Fibroblast of the conjunctiva (primary cell): ENCODE measurements around the gene DCDC2C.

Experiments used
- DNase-seq: peaks from one replicate; pipeline ENCODE4 v3.0.0-alpha.2; 2010; ENCODE audit warnings: low read depth

Gene DCDC2C

DNA sequence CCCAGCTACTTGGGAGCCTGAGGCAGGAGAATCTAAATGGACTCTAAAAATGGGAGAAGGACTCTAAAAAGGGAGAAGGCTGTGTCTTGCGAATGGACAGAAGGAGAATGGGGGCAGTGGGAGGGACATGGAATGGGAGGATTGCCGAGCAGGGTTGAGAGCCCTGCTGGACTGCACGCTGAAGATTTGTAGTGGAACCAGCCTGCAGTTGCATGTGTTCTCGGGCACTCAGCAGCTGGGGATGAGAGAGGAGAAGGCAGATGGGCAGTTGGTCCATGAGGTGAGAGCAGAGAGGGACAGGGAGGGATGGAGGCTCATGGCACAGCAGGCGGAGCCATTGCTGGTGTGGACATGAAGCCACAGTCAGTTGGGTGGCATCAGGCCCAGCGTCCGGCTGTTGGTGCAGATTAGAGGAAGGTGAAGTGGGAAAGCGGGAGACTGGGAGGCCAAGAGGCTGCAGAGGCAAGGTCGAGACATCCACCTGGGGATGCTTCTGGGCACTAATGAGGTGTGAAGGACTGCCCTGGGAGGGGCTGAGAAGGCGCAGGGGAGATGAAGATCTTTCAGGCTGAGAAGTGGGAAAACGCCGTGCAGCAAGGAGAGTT is 40.7 kb downstream of the DCDC2C start:
- DNase-seq = no peak

DNA sequence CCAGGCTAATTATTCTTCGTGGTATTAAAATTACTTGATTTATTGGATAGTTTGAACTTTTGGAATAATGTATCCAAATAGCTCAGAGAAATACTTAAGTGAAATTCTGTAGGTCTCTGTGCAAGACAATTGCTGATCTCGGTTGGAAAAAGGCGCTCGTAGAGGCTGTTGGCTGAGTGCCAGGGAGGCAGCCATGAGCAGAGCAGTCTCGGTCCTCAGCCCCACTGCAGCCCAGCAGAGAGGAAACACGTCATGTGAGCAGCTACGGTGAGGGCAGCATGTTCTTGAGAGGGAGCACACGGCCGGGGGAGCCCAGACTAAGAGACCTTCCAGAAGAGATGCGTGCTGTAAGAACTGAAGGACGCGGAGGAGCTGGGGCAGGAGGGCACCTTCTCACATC is 42.5 kb downstream of the DCDC2C start:
- DNase-seq = no peak

DNA sequence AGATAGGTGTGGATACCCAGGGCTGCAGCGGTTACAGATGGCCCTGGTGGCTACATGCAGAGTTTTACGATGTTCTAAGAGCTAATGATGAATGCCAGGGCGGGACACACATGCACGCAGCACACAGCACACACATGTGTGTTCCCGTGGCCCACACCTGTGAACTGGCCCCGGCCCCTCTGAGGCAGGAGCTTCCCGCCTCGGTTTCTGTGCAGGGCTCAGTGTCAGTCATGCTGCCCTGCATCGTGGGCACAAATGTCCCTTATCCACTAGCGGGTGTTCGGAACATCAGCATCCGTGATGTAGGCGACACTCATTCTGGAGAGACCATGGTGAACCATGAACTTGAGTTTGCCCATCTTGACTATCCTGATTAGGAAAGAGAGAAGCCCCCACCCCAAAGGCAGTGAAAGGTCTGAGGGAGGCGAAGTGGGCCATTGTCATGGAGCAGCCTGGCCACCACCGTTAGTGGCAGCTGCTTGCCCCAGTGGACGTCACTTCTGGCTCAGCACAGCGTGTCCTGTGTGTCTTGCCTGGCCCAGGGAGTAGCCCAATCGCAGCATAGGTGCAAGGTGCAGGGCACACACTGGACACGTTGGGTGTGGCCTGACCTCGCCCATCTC is 43.8 kb downstream of the DCDC2C start:
- DNase-seq = no peak

DNA sequence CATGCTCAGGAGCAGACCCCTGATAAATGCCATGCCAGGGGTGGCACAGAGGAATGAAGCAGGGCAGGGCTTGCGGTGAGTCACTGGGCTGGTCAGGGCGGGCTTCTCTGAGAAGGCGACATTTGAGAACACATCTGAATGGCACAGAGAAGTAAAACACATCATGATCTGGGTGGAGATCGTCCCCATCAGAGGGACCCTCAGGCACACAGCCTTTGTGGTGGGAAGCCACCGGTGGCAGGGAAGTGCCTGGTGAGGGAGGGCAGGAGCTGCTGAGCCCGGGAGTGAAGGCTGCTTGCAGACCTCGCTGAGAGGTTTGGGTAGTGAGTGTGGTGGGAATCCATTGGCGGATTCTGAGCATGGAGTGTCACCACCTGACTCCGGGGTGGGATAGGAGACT is 44.5 kb downstream of the DCDC2C start:
- DNase-seq = no peak

DNA sequence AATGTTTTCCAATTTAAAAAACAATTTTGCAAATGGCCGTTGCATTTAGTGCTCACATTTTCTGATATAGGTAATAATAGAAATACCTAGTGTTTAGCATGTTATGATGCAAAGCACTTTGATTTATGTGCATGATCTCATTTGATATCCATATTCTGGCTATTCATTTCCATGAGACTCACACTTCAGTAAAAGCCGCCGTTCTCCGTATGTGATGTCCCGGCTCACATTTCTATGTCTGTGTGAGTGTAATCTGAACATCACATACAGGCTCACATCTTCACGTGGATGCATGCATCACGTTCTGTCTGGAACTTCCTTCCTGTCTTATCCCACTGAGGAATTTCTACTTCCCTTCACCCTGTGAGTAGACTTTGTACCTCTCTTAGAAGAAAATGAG is 45.8 kb downstream of the DCDC2C start:
- DNase-seq = no peak

DNA sequence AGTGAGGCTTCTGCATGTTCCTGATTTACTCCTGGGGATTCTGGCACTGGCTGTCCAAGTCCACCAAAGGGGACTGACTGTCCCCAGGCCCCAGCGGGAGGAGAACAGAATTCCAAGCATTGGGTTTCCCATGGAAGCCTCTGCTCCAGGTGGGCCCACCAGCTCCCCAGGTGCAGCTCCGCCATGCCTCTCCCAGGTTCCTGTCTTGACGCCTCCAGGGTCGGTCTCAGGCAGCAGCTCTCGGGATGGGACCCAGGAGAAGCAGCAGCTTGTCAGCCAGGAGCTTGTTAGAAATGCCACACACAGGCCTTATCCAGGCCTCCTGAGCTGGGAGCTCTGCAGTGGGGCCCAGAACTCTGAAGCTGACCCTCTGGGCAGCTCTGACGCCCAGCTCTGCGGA is 47.9 kb downstream of the DCDC2C start:
- DNase-seq = no peak

DNA sequence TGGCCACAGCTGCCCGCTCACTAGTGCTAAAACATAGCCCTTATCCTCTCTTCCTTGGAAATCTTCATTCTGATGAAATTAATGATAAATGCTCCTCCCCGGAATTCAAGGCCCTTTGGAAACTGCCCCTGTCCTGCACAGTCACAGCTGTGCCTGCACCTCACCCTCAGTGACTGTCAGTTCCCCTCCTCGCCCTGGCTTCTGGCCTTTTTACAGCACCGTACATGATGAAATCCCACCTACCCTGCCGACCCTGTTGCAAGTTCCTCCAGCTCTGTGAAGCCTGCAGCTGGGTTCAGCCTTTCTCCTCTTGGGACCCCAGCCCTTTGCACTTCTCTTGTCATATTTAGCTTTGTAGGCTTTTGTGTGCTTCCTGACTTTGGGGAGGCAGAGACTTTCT is 48.4 kb downstream of the DCDC2C start:
- DNase-seq = no peak

DNA sequence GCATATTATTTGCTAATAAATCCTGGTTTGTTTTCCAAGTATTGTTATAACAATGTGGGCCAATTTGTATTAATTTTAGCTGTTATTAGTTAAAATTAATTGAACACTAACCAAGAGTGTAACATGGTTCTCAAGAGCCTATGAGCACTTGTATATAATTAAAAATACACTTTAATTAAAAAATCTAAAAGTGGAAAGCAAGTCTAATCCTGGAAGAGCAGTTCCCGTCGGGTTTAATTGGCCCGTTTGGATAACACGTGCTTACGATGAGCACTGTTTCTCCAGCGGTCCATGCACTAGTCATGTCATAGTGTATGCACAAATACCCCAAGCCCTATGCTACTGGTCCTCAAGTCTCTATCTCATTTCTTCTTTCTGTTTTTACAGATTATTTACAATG is 49.0 kb downstream of the DCDC2C start:
- no peak for DNase-seq

DNA sequence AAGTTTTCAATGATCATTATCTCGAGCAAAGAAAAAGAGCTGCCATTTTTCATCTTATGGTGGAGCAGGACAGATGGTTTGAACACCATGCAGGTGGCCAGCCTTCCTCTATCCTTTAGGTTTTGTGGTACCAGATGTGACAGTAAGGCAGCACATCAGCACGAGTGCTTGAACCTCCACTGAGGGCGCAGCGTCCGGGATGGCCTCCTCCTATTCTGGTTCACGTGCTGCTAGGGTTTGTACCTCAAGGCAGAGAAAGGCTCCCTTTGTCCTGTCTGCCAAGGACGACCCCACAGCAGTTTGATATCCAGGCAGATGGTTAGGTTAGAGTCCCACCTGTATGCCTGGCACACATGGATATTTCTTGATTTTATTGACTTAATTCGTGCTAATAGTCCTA is 50.2 kb downstream of the DCDC2C start:
- no peak for DNase-seq

DNA sequence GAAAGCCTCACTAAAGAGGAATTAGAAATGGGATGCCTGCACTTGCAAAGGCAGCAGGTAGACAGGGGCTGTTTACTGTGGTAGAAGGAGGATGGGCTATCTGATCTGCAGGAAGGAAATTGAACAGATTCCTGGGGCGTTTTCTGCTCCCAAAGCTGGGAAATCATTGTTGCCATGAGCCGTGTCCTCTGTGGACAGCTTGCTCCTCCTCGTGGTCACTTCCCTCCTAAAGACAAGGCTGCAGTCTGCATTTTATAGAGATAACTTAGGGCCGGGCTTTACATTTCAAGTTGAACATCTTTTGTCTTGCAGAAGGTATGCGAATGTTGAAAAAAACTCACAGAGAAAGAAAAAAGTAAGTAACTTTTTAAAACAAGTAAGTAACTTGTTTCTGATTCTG is 50.9 kb downstream of the DCDC2C start:
- no peak for DNase-seq

DNA sequence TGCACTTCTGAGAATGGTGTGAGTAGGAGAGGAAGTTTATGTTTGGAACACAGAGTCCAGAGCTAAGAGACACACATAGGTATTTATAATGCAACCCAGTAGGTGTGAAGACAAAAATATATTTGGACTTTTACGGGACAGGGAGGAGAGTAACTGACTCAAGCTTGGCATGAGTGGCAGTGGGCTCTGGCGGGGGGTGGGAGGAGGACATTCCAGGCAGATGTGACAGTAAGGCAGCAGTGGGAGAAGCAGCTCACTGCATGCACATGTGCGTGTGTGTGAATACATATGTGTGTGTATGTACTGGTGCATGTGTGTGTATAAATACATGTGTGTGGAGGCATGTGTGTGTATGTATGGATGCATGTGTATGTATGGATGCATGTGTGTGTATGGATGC is 51.4 kb downstream of the DCDC2C start:
- DNase-seq = no peak

DNA sequence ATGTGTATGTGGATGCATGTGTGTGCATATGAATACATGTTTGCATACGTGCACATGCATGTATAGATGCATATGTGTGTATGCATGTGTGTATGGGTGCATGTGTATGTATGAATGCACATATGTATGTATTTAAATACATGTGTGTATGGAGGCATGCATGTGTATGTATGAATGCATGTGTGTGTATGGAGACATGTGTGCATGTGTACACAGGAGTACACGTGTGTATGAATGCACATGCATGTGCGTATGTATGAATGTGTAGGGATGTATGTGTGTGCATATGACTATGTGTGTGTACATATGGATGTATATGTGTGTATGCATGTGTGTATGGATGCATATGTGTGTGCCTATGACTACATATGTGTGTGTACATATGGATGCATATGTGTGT is 51.9 kb downstream of the DCDC2C start:
- no peak for DNase-seq

DNA sequence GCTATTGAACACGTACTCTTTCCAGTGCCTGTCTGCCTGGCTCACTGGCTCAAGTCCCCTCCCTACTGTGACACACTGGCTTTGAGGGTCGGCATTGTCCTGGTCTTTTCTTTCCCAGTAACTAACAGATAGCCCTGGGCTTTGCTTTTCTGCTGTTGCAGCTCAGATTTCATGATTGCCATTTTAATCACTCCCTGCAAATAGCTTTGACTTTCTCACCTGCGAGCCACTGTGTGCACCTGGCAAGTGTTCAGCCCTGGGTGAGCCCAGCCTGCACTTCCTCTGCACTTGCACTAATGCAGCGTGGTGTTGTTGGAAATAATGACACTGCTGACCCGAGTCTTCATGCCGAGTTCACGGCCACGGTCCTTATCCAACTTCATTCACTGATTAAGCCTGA is 52.9 kb downstream of the DCDC2C start:
- no peak for DNase-seq

DNA sequence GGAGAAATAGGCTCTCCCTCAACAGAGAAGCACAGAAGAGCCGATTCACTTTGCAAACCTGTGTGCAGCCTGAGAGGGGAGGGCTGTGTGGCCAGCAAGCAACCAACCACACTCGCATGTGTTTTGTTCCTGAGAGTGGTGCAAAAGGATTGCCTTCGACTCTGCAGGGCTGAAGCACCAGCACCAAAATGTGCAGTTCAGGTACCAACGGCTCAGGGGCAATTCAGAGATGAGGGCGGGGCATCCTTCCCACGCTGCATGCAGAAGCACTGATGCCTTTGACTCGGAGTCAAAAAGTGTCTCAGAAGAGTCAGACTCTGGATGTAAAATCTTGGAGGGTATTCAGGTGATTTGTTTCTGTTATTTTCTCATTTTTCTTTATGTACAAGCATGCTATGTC is 55.5 kb downstream of the DCDC2C start:
- no peak for DNase-seq

DNA sequence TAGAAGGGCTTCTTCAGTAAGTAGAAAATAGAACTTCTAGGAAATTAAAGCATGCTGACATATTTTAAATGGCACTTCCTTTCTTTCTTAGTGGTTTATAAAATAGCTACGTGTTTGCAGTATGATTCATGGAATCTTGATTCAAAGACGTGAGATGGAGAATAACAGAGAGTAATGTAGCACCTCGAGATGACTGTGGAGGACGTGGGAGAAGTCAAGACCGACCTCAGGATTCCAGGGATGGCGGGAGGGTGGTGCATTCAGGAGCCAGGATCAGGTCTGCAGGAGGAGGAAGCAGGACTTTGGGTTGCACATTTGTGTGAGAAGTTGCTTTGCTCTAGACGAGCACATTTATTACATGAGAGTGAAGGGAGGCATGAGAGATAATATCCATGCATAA is 56.0 kb downstream of the DCDC2C start:
- DNase-seq = no peak

DNA sequence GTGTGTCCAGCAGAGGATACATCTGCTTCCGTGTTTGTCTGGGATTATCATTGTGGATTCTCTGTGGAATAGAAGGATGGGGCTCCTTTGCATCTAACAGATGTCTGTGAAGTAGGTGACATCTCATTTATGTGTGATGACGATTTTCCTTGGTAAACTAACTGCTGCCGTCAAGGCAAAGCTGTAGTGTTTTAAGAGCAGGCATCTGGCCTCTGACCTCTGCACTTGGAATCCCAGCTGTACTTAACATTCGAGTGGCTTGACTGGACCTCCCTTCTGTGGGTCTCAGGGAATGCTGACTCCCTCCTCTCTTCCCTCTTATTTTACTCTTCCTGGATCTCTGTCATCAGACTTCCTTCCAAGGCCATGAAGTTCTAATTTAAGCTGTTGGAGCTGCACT is 56.4 kb downstream of the DCDC2C start:
- no peak for DNase-seq

DNA sequence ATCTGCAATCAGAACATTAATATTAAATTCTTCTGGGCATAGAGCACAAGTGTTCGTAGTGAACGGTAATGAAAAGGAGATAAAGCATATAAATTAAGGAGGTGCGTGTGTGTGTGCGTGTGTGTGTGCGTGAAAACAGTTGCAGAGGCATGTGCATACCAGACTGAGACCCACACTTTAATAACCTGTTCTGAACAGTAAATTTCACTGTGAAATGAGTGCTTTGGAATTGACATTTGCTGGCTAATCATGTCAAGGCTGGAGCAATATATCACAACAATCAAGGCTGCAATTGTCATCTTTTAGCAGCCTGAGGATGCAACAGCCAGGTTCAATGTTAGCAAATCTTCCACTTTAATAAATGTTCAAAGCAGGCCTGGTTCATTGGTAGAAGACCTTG is 57.9 kb downstream of the DCDC2C start:
- no peak for DNase-seq

DNA sequence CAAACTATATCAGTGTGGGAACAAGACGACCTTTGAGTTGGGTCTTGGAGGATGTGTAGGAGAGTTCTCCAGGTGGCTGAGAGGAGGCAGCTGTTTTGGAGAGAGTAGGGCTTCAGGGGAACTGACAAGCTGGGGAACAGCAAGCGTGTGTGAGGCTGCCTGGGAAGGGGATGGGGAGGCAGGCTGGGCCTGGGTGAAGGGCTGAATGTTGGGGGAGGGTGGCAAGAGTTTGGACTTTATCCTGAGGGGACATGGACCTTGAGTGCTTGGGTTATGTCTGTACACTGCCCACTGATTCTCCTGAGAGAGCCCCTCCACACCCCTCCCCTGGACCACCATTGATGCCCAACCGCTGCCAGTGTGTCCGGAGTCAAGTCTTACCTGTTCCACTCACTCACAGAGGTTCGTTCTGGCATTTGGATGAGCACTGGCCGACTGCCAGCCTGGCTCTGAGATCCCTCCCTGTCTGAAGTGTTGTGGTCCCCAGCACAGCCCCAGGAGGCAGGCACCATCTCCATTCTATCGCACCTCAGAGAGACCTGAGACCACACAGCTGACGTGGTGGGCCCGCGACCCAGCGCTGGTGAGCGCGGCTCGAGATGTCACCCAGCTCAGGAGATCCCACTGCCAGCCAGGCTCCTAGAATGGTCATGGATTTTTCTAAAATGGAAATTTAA is 59.5 kb downstream of the DCDC2C start:
- no peak for DNase-seq

DNA sequence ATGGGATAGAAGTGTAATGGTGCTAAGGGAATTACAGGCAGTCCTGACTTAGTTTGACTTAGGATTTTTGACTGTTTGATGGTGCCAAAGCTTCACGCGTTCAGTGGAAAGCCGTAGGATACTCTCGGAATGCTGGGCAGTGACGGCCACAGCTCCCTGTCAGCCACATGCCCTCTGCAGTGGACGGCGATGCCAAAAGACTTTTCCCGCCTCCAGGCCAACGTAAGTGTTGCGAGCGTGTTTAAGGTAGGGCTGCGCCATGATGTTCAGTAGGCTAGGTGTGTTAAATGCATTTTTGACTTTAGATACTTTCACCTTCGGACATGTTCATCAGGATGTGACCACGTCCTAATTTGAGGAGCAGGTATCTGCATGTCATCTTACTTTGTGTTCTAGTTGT is 63.4 kb downstream of the DCDC2C start:
- no peak for DNase-seq

DNA sequence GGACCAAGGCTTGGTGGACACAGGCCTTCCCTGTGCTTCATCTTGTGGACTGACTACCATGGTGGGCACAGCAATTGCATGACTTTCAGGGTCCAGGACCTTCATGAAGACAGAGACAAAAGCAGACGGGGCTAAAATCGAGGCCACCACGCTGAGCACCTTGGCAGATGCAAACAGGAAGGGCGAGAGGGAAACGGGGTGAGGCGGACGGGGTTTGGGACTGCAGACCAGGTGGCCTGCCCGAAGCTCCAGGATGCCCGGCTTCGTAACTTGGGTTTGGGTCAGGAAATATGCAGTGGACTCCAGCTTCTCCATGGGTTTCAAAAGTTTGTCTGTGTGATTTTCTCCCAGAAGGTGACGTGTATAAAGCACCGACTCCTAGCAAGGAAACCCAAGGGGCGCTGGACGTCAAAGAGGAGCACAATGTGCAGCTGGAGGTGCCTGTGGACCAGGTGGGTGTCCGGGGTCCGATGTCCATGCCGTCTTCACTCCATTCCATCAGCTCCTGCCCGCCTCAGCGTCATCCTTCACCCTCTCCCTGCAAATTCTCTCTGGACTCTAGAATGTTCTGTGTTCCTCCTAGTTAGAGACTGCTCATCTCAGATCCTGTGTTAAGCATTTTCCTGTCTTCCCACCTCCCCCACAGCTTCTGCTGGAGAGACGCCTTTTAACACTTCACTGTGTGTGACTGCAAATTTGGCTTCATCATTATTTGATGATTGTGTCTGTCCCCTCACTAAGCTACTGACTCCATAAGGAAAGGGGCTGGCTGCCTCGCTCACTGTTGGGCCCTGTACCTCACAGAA is 65.8 kb downstream of the DCDC2C start:
- no peak for DNase-seq

DNA sequence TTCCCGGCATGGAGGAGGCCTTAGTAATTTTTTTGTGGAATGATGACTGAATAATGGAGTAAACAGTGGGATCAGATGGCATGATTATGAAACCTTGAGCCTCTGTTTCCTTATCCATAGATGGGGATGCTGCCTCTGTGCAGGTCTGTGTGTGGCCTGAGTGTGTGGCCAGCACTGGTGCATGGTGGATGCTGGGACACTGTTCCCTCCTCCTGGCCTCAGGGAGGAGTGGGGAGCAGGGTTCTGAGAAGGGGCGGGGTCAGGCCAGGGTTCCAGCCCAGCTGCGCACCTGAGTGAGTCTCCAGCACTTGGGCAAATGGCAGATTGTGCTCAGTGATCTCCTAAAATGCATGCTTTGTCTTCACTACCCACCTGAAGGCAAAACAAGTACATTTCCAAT is 66.4 kb downstream of the DCDC2C start:
- DNase-seq = no peak

DNA sequence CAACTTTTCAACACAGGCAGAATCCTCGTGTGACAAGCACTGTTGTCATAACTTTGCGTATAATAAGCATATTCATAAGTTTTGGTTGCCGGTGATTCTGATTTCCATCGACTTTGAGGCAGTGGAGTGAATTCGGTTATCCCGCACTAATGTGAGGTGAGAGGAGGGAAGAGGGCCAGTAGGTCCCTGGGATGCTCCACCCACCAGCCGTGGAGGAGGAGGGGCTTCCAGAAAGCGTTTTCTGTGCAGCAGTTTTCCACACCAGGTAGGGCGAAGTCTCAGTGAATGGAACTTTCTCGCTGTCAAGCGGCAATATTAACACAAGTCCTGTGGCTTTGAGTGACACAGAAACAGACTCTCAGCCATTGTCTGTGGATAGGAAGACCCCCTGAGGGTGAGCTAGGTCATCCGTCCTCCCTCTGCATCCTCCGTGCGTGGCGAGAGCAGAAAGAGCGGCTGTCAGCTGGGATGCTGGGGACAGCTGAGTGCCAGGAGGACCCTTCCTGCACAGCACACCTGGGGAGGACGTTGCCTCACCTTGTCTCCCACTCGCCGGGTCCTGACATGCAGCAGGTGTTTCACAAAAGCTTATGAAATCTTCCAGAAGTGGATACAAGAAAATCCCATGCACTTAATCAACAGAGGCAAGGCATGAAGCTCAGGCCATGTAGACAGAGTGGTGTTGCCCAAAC is 67.5 kb downstream of the DCDC2C start:
- no peak for DNase-seq

DNA sequence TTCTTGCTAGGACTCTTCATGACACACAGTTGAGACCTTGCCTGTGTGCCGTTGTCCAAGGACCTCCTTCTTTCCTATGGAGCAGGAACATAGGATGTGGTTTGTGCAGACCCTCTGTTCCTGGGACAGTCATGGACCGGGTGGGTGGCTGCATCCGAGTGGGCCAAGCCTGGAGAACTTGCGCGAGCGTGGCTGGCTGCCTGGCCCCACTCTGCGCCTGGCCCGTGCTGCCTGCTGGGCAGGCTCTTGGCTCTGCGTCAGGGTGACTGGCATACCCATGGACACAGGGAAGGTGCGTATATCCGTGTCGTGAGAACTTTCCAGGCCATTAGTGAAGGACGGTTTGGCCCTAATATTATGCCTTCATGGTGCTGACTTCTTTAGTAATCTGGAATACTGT is 68.2 kb downstream of the DCDC2C start:
- no peak for DNase-seq
